Eye (tissue), 1 donor: Measurements from ENCODE around the gene ORM2.

Experiments
- DNase-seq: peaks from one replicate; pipeline ENCODE4 v3.0.0-alpha.2; 2015

The ORM2 gene

DNA sequence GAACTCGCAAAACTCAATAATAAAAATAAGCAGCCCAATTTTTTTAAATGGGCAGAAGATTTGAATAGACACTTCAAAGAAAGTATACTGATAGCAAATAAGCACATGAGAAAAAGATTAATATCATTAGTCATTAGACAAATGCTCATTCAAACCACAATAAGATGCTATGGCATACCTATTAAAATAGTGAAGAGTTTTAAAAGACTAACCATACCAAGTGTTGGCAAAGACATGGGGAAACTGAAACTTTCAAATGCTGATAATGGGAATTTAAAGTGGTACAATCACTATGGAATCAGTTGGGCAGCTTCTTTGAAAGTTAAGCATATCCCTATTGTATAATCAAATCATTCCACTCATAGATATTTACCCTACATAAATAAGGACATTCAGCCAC, 33.3 kb upstream of the ORM2 start:
- DNase-seq: no peak

DNA sequence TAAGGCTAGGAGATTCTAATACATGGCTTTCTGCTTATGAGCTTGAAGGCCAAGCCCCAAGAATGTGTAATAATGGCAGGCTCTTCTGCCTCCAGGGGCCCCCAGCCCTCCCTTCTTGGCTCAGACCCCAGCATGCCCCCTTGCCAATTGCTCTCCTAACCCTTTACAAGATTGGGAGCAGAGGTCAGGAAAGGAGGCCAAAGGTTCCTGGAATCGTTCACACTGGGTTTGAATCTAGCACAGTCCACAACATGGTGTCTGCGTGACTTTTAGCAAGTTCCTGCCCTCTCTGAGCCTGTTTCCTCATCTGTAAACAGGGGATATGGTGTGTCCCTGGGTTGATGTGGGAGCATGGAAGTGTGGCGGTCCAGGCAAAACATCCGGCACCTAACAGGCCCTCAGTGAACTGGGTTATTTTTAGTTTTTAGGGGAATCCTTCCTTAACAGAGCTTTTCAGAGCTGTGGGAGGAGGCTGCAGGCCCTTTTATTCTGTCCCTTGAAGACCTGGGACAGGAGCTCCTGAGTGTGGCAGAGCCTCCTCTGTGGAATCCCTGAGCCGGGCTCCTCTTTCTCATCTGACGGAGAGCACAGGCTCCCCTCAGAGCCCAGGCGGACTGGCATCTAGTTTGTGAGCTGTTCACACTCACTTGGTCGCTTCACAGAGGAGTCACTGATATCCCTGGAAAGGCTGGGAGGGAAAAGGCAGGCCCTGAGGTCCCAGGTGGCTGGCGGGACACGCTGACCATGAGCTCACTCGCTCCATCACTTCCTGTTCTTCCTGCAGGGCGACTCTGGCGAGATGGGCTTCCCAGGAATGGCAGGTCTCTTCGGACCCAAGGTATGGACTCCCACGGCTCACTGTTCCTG, 30.1 kb upstream of the ORM2 start:
- no peak for DNase-seq

DNA sequence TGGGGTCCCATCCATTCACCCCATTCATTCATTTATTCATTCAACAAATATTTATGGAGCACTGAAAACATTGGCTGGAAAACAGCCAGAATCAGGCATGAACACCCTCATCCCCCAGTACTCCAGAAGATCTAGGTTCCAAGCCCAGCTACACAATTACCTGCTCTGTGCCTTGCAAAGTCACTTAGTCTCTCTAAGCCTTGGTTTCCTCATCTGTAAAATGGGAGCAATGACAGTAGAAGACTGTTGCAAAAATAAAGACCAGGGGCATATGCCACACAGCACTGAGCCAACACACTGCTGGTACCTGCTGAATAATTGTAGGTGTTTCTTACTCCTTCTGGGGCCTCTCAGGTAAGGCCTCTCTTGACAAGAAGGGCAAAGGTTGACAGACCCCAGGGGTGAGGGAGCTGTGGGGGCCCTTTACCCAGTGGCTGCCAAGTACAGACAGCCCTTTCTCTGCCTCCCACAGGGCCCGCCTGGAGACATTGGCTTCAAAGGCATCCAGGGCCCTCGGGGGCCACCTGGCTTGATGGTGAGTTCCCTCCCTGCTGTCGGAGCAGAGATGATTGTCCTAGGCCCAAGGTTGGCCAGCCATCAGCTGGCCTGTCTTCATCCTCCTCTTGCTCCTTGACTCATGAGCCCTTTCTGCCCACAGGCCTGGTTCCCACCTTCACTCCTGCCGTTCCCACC, 29.4 kb upstream of the ORM2 start:
- DNase-seq: no peak

DNA sequence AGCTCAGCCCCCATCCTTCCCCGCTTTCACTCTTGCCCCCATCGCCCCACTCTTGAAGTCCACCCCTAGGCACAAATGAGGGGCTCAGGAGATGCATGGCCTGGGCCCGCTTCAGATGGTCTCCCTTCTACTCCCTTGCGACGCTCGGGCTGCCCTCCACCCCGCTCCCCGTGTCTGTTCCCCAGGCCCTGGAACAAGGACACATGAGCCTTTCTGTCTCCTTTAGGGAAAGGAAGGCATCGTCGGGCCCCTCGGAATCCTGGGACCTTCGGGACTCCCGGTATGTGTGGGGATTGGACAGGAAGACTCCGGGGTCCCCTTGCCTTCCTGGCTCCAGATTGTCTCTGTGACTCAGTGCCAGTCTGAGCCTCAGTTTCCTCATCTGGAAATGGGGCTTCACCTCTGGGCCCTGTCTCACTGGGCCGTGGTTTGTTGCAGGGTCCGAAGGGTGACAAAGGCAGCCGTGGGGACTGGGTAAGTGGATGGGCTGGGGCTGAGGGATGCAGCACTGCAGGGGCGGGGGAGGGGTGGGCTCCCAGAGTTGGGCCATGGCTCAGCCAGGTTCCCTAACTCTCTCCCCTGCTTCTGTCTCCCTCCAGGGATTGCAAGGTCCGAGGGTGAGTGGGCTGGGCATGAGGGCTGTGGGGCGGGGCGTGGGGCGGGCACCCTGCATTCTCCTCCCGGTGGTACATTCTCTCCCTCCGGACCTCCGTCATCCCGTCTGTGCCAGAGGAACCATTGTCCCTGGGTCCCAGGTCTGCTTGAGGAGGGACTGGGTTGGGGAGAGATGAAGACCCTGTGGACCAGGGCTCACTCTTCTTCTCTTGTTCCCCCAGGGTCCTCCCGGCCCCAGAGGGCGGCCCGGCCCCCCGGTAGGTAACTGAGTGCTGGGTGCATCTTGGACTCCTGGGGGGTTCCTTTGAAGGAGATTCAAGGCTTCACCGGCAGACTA, 28.5 kb upstream of the ORM2 start:
- no peak for DNase-seq

DNA sequence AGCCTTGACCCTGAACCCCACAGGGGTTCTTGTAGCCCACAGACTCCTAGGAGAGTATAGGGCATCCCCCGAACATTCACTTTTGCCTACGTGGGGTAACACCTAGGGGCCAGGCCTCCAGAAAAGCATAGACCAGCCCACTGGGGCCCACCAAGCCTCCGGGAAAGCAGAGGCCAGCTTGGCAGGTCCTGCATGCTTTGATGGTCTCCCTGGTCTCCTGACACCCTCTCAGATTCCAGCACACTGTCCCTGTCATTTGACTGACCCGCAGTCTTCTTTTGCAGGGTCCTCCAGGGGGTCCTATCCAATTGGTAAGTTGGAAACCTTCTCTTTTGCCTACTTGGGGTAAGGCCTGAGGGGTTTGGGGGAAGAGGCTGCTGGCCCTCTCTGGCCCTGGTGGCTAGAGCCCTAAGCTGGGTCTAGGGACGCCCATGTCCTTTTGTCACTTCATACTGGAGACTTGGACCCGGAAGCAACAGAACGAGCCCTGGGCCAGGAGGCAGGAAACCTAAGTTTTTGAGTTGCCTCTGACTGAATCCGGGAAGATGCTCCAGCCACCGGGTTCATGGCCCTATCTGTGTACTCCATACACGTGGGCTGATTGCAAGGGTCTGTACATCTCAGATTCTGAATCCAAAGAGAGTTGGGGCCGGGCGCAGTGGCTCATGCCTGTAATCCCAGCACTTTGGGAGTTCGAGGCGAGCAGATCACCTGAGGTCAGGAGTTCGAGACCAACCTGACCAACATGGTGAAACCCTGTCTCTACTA, 27.7 kb upstream of the ORM2 start:
- DNase-seq: no peak

DNA sequence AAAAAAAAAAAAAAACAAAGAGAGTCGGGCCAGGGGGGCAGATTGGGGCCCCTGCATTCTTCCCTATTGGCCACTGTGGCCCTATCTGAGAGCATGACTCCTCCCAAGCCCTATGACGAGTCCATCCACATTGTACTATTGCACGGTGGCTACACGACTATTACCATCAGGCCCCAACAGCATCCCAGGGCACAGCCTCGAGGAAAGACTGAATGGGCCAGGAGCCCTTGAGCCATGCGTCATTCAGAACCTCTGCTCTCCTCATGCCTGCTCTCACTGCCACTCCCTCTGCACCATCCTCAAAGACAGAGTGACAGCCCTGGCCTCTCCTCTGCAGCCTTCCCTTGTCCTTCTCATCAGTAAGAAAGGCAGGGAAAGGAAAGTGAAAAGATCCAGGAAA, 26.9 kb upstream of the ORM2 start:
- DNase-seq: no peak

DNA sequence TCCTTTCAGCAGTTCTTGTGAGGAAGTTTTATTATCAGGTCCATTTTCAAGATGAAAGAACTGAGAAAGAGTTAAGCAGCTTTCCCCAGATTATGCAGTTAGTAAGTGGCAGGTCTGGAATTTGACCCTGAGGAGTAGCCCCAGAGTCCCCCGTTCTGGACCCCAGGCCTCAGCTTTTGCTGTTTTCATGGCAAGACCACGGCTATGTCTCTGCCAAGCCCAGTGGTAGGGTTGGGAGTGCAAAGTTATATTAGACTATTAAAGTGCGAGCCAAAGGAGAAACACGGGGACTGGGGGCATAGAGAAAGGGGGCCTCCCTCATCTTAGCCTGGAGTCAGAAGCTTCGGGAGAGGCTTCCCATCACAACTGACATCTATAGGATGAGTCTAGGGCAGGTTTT, 26.1 kb upstream of the ORM2 start:
- no peak for DNase-seq

DNA sequence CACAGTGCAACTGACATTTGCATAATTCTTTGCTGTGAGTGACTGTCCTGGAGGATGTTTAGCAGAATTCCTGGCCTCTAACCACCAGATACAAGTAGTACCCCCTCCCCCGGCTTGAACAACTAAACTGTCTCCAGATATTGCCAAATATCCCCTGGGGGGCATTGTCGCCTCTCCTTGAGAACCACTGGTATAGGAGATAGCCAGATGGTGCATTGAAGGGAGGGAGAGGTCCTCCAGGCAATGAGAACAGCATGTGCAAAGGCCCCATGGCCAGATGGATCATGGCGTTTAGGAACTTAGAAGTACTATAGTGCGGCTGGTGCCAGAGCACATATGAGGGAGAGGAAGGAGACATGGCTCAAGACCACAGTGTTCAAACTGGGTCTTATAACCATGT, 25.7 kb upstream of the ORM2 start:
- DNase-seq: no peak

DNA sequence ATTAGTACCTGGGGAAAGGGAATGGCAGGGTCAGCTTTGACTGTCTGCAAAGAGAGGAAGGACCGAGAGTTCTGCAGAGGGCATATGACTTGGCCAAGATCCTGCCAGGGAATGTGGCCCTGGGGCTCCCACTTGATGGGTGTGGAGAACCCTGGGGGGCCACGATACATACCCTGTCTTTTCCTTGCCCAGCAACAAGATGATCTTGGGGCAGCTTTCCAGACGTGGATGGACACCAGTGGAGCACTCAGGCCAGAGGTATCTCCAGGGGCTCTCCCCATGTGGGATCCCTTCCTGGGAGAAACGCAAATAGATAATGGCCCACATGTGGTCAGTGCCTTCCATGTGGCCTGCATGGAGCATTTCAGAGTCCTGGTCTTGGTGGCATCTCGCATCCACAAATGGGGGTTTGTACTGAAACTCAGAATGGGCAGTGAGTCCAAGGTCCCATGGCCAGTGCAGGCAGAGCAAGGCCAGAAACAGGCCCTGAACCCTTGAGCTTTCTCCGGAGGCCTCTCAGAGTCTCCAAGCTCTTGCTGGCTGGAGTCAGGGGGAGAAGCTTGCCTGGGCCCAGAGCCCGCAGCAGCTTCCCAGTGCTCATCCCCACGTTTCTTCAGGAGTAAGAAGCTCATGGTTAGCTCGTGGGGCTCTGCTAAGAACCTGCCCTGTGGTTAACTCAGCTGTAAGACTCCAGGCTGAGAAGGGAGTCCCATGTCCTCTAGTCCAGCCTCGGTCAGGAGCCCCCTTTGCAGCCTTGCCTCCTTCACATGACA, 25.1 kb upstream of the ORM2 start:
- no peak for DNase-seq

DNA sequence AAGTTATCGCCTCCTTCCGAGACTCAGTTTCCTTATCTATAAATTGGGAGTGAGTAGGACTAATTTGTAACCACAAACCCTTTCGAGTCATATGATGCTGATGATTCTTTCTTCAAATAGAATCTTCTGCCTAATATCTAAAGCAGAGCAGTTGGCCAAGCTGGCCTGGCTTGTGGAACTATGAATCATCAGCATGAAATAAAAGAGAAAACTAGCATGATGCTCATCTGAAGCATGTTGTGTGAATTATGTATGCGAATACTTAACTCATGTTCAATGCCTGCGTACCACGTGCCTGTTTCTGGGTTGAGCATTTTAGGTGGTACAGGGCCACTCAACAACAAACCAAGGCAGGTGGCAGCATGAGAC, 21.8 kb upstream of the ORM2 start:
- no peak for DNase-seq

DNA sequence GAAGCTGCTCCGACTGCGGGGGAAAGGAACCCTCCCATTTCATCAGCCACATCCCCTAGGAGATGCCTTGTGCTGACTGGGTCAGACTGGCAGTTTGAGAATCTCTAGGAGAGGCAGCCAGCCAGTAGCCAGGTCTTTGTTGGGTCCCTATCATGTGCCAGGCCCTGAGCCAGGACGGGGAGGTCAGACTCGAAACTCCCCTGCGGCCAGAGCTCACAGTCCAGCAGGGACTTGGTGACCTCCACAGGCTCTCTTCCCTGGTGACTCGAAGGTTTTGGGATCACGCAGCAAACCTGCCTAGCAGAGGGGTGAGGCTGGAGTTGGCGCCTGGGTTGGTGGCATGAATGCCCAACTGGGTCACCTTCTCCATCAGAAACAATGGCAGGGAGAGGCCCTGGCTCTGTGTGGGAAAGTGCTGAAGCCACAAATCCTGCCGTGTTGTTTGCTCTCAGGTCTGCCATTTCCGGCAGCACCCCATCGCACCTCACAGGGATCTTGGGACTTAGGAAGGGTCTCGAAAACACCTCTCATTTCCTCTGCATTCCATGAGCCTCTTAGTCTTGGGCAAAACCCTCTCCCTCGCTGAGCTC, 21.2 kb upstream of the ORM2 start:
- DNase-seq: no peak

DNA sequence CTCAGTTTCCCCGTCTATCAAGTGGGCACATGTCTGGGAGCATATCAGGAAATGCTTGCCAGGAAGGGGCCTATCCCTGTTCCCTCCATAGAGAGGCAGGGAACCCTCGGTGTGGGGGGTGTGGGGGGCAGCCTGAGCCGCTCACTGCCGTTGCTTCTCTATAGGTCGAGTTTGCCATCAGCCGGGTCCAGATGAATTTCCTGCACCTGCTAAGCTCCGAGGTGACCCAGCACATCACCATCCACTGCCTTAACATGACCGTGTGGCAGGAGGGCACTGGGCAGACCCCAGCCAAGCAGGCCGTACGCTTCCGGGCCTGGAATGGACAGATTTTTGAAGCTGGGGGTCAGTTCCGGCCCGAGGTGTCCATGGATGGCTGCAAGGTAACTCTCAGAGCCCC, 20.6 kb upstream of the ORM2 start:
- DNase-seq: no peak

DNA sequence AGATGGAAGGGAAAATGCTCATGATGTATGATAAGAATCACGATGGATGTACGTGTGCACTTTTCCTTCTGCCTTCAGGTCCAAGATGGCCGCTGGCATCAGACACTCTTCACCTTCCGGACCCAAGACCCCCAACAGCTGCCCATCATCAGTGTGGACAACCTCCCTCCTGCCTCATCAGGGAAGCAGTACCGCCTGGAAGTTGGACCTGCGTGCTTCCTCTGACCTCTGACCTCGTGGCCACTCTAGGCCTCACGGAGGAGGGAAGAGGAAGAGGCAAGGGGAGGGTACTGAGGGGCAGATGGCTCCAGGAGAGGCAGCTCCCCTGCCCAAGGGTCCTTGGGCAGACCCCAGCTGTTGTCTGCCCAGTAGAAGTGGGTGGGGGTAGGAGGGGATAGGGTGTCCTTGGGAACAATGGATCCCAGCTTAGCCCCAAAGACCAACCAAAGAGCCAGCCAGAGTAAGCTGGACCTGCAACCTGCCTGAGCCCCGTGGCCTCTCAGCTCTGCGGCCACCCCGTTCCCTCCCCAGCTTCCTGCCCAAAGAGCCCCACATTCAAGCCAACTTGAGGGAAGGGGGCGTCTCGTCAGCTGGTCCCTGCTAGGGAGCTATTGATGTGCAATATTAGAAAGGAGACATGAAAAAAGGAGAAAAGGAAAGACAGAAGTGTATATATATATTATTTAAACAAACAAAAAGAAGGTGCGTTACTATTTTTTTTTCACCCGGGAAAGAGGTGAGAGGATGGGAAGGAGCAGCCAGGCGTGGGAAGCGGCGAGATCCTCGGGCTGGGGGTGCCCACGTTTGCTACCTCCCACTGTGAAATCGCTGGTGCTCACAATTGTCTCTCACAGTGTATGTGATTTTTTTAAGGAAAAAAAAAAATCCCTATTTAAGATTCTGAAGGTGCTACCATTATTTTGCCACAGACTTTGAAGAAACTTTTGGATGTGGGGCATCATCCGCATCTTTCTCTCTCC, 18.9 kb upstream of the ORM2 start:
- no peak for DNase-seq

DNA sequence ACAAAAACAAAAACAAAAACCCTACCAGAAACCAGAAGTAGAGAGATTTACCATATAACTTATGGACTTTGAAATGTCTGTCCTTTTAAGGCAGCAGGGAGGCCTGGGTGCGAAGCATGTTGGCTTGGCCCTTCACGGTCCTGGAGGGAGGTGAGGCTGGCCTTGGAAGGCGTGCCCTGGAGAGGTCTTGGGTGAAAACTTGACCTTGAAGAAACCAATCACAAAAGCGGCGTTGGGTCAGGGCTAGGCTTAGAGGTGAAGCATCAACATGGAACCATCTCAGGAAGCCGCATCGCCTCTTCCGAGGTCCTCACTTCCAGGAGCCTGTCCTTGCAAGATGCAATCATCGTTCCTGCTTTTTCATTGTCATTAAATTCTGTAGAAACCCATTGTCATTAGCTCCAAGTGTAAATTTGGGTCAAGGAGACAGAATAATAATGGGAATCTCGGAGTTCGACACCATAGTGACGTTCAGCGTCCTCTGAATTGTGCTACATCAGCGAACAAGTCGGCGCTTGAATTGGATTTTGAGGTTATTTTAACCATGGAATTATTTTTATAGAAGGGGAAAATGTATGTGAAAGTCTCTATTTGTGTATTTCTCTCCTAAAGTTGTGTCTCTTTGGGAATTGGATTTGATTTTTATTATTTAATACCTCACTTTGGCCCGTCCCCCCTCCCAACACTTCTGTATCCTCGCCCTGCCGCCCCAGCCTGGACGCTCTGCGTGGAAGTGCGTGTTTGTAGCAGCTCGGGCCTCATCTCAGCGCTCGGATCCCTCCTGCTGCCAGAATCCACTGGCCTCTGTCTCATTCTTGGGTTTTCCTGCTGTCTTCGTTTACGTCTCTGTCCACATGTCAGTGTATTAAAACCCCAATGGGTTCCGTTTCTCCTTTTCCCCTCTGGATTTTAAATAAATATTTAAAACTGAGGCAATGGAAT, 17.8 kb upstream of the ORM2 start:
- DNase-seq: no peak

DNA sequence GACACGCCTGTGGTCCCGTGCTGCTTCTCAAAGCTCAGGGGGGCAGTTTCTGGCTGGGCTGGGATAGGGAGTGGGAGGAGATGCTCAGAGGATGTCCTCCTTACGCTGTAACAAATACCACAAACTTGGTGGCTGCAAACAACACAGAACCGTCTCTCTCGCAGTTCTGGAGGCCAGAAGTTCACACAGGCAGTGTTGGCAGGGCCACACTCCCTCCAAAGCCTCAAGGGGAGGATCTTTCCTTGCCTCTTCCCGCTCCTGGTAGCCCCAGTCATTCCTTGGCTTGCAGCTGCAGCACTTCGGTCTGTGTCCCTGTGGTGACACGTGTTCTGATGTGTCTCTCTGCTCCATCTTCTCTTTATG, 17.2 kb upstream of the ORM2 start:
- DNase-seq: no peak

DNA sequence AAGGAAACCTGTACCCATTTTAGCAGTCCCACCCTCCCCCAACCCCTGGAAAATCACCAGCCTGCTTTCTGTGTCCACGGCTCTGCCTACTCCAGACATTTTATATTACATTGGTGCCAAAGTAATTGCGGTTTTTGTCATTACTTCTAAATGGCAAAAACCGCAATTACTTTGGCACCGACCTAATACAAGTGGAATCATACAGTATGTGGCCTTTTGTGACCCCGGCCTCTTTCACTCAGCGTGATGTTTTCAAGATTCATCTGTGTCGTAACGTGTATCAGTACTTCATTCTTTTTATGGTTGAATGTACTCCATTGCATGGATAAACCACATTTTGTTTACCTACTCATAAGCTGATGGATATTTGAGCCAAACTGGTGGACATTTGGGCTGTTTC, 16.5 kb upstream of the ORM2 start:
- DNase-seq: no peak

DNA sequence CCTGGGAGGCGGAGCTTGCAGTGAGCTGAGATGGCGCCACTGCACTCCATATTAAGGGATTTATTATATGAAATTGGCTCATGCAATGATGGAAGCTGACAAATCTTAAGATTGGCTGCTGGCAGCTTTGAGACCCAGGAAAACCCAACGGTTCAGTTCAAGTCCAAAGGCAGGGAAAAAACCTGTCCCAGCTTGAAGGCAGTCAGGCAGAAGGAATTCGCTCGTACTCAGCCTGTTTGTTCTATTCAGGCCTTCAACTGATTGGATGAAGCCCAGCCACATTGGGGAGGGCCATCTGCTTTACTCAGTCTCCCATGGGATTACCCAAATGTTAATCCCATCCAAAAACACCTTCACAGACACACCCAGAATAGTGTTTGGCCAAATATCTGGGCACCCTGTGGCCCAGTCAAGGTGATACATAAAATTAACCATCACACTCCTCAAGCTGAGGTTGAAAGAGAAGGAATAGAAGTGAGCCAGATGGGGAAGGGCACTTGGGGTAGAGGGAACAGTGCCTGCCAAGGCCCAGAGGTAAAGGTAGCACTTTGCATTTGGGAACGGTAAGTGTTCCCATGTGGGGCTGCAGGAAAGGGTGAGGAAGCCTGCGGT, 15.3 kb upstream of the ORM2 start:
- DNase-seq: no peak

DNA sequence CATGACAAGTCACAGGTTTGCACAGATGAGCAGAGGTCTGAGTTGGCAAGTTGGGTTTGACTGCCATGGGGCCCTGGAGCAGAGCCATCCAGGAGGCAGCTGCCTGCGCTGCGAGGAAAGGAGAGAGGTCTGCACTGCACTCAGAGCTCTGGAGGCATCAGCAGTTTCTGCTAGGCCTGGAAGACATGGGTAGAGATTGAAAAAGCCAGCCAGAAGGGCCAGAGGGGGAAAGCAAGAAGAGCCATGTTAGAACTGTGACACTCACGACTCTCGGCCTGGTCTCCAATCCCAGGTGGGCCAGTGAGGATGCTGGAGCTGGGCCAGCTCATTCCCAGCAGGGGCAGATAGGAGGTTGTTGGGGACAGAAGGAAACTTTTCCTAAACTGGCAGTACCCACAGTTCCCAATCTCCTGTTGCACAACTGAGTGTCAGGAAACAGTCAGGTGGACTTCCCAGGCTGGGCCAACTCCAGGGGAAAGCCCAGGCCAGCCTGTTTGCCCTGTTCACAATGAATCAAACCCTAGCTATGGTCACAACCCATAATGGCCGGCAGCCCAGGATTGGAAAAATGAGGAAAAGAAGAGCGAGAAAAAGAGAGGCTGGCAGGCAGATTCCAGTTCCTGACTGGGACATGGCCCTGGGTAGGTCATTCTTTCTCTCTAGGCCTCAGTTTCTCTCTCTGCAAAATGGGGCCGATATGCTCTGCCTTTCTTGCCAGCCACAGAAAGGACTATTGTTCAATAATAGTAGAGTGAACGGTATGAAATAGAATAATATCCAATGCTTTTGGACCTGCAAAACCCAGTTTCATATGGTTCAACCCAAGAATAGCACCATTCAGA, 14.6 kb upstream of the ORM2 start:
- no peak for DNase-seq
